ENCODE data around the gene PYY. TPM values are rescaled to one million over a fixed set of nuclear protein-coding genes. Genes with fewer than 3 reads are reported as not detected.
"Not testable (repeated sequence)": the region's sequence is repeated elsewhere in the genome, so short reads cannot be mapped to it uniquely, and the experiment has no call there.

The PYY gene
- polyA plus RNA-seq, 1 donor: not detected

- no peak for DNase-seq
These were observed 8.5 kb downstream of the PYY start for GRCh38 chr17:43945074-43945829.

DNA sequence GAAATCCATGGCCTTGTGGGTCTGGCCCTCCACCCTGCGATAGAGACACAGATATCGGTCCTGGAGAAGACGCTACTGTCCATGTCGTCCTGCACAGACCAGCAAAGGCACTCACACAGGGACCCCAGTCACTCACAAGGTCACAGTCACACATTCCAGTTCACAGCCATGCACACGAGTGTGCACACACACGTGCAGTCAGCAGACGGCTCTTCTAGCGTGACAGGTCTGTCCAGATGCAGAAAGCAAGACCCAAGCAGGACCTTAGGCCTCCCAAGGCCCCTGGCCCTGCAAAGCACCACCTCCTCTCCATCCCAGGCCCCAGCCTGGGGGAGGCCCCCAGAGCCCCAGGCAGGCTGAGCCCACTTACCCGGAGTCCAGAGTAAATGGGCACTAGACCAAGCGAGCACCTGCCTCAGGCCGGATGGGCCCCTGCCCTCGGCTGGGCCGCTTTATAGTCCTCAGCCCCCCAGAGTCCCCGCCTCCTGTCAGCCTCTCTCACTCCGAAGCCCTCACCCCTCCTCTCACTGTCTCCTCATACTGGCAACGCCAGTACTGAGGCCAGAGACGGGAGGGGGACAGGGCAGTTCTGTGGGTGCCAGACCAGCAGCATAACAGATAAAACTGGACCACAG is 11.6 kb downstream of the PYY start, which contains the start of gene PPY:
Gene PPY, minus strand, starts transcription at position 426 of the 635 bp plus-strand sequence. CDS start 822 bp downstream, outside the sequence.
- DNase-seq: no peak

DNA sequence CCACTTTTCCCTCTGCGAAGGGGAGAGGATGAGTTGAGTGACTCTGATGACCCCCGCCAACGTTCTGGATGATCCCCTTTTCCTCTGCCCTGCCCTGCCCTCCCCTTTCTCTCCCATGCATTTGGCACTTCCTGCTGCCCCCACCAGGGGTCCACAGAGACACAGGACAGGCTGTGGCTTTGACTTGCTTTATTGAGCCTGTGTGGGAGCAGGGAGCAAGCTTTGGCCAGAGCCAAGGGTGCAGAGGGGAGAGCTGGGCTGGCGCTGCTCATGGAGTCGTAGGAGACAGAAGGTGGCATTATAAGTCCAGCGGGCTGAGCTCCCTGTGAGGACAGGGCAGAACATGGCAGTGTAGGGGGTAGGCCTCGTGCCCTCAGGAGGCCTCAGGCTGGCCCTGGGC is 13.1 kb downstream of the PYY start:
- no peak for DNase-seq

DNA sequence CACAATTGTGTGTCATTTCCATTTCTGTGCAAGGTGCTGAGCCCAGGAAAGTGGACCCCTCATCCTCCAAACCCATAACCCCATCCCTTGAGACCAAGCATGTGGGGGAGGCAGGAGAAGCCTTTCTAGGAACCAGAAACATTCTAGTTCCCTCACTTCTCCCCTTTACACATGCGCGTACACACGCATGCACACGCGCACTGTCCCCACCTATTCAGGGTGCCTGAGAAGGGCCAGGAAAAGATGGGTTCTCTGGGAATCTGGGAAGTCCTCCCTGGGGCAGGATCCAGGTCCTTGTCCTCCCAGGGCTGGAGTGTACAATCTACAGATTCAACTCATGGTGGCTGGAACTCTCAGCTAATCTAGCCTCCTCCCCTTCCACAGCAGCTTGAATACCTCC is 13.9 kb downstream of the PYY start:
- DNase-seq: no peak

- DNase-seq: not testable (repeated sequence)
These were observed 14.3 kb downstream of the PYY start for GRCh38 chr17:43939452-43939851.

DNA sequence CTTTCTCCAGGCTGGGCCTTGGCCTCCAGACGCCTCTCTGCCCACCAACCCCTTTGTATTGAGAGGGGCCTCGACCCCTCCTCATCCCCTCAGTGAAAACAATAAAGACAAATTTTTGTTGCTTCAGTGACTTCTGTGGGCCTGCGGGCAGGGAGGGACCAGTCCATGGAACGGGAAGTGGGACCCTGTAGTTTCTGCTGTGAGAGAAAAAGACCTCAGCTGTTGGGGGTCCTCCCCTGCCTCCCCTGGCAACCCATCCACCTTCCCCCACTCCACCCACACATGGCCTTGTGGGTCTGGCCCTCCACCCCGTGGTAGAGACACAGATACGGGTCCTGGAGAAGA is 14.9 kb downstream of the PYY start:
- DNase-seq: no peak

DNA sequence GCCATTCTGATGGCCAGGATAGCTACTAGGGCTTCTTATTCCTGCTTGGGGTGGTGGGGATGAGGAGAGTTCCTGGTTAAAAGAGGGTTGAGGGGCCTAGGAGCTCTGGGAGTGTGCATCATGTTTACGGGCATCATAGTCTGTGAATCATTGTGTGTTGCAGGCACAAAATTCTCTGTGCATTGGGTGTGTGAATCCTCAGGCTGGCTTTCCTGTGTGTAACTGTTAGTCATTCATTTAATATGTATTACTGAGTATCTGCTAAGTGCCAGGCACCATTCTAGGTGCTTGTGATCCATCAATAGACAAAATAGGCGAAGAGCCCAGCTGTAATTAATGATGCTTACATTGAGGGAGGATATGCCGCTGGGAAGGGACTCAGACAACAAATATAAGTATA is 17.3 kb downstream of the PYY start:
- no peak for DNase-seq

- DNase-seq: no peak
These were observed 17.8 kb downstream of the PYY start for GRCh38 chr17:43935926-43936261.

DNA sequence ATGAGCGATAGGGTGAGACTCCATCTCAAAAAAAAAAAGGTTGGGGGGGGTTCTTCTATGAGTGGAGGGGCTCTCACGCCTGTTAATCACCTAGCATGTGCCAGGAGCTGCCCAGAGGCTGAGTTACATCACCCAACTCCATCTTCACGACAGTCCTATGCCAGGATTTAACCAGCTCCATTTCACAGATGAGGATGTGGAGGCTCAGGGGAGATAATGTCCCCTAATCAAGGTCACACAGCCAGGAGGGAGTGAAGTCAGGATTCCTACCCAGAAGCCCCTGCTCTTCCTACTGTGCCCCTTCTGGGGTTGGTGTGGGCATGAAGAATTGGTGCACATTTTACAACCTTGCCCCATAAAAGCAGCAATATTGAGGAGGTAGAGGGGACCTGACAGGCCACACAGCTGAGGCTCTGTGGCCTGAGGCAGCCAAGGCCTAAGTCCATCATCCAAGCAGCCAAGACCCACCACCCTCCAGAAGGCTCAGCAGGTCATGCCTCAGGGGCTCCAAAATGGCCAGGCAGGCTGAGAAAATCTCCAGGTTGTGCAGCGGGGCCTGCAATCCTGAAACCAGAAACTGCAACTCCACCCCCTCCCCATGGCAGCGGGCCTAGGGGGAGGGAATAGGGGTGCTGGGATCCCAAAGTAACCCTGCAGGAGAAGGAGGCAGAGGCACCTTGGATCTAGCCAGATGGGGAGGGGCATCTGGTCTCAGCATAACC is 18.4 kb downstream of the PYY start:
- no peak for DNase-seq

DNA sequence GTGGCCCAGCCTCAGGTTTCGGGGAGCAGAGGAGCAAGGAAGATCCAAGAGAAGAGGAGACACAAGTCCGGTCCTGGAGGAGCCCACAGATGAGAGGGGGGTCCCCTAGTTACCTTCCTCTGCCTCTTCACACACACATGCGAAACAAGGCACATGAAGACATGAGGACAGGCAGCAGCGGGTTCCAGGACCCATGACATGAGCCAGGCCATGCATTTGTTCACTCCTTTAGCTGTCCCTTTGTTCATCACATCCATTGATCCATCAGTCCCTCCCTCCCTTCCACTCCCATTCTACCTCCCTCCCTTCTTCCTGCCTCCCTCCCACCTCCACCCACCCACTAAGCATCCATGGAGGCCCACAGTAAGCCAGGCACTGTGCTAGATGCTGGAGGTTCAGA is 20.8 kb downstream of the PYY start:
- DNase-seq: no peak

DNA sequence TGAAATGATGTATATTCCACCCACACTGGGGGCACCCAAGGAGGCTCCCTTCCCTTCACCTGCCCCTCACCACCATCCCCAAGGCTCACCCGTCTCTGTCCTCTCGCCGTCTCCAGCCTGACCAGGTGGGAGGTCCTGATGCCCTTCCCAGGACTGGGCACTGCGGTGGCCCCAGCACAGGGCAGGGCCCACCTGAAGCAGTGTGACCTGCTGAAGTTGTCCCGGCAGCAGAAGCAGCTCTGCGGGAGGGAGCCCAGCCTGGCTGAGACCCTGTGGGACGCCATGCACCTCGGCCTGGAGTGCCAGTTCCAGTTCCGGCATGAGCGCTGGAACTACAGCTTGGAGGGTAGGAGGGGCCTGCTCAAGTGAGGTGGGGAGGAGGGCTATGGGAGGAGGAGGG is 21.4 kb downstream of the PYY start:
- DNase-seq: no peak

GRCh38 chr17:43931062-43931571 is 22.6 kb downstream of the PYY start:
- DNase-seq: no peak

GRCh38 chr17:43928609-43929008 is 25.1 kb downstream of the PYY start:
- DNase-seq: no peak

DNA sequence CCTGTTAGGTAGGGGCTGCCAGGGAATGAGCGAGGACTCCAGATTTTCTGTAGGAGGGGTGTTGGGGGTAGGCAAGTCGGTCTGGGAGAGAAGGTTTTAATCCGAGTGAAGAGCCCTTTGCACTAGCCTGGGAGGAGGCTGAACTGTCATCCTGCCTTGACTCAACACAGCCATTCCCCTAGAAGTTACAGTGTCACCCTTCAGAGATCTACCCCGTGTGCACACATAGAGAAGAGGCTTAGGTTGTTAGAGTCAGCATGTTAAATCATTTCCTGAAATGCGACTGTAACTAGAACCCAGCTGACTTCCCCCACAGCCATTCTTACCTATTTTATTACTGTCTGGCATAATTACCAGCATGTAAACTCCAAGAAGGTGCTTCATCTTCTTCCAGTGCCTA is 25.8 kb downstream of the PYY start:
- DNase-seq: not testable (repeated sequence)

GRCh38 chr17:43927060-43927864 is 26.5 kb downstream of the PYY start:
- DNase-seq: no peak

- DNase-seq: no peak
These were observed 29.2 kb downstream of the PYY start for GRCh38 chr17:43924558-43924957.

DNA sequence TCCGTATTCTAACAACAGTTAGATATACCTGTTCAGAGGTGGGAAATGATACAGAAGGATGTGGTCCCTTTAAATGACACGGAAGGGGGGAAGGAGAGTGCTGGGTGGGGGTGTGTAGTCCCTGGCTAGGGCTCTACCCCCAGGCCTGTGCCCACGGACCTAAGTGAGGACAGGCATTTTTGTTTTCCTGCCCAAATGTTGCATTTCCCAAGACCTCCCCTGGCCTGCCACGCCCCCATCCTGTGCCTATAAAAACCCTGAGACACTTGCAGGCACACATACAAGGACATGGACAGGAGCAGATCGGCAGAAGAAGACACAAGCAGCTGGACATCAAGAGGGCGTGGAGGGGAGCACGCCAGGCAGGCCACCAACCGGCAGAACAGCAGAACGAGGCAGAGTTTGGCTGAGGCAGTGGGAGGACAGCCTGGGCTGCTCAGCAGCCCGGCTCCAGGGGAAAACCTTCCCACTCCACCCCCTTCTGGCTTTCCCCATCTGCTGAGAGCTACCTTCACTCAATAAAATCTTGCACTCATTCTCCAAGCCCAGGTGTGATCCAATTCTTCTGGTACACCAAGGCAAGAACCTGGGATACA is 33.1 kb downstream of the PYY start:
- DNase-seq: no peak

GRCh38 chr17:43918026-43918389 is 35.7 kb downstream of the PYY start:
- no peak for DNase-seq

- DNase-seq: no peak
These were observed 36.3 kb downstream of the PYY start for GRCh38 chr17:43917348-43918025.

DNA sequence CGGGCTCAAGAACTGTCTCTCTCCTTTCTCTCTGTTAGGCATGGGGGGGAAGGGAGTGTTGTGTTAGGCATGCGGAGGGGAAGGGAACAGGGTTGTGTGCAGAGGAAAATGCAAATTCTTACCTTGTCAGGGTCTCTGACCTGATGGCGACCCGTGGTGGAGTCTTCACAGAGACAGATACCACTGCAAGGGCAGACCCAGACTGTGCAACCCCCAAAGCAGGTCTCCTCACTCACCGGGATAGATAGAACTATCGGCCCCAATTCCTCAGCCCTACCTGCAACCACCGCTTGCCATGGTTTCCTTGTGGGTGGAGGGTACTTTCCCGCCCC is 36.8 kb downstream of the PYY start:
- no peak for DNase-seq

- DNase-seq: no peak
These were observed 37.4 kb downstream of the PYY start for GRCh38 chr17:43916385-43916784.

GRCh38 chr17:43915559-43915958 is 38.2 kb downstream of the PYY start:
- no peak for DNase-seq
